AG20443 (cell line): ENCODE data around the gene DOCK4.

Experiments used
- DNase-seq: peaks from one replicate; pipeline ENCODE4 v3.0.0; 2012; ENCODE audit warnings: low spot score, mixed read lengths

Gene DOCK4

DNA sequence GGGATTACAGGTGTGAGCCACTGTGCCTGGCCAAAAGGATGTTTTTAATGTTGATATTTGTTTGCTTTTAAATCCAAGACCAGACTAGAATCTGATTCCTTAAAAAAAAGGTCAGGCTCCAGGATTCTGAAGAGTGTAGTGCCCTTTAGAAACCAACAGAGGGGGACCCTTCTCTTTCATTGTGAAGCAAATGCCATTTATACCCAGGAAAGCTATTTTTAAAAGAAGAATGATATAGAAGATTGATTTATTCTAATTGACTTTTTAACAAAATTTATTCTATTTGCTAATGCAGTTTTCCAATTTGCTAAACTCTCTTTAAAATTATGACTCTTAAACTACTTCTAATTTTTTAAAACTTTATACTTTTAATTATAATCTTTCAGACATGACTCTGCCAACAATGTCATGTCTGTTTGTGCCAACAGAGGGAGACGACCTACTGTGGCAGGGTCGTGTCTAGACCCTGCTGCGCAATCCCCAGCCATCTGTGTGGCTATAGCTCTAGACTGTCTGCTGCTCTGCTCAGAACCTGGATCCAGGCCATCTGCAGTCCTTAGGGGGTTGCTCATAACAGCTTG lies 442.9 kb downstream of the DOCK4 start:
- DNase-seq = peak; percentile 68

DNA sequence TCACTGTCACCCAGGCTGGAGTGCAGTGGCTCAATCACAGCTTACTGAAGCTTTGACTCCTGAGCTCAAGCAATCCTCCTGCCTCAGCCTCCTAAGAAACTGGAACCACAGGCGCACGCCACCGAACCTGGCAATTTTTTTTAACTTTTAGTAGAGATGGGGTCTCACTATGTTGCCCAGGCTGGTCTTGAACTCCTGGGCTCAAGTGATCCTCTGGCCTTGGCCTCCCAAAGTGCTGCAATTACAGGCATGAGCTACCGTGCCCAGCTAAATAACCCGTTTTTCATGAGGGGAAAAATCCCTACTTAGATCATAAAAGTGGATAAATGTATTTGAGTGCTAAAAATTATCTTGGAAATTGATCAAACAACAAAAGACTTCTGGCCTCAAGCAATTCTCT lies 443.4 kb downstream of the DOCK4 start:
- no peak for DNase-seq

GRCh38 chr7:111762211-111762610 lies 444.0 kb downstream of the DOCK4 start:
- no peak for DNase-seq

DNA sequence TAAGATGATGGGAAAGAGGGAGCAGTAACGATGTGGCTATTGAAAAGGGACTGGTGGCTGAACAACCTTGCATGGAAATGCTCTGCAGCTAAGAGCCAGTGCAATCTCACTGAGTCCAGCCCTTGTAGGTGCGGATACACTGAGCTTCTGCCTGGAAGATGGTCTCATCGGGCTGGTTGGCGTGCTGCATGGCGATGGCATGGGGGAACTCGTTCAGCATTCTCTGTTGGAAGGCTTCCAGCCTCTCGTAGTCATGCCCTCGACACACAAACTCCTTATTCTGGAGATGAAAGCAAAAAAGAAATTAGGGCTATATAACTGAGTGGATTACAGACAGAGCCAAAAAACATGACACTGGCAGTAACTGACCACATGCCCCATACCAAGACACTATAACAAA lies 446.2 kb downstream of the DOCK4 start:
- DNase-seq = no peak

- no peak for DNase-seq
These were observed 447.9 kb downstream of the DOCK4 start for GRCh38 chr7:111758332-111758731.

GRCh38 chr7:111756687-111757178 lies 449.5 kb downstream of the DOCK4 start:
- DNase-seq = peak; percentile 66

DNA sequence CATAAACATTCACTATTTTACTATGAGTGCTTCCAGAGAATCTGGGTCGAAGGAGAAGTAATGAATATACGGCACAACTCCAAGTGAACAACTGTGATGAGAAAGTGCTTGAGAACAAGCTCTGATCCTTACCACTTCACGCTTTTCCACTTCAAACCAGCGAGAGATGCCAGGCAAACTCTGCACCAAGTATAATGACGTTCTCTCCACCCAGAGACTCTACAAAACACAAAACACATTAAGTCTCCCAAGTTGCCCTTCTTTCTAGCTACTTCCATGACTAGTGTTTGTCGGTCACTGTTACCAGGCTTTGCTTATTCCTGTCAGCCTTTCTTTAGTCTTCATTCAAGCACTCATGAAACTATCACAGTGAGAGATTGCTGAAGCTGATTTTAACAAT lies 450.8 kb downstream of the DOCK4 start:
- no peak for DNase-seq

DNA sequence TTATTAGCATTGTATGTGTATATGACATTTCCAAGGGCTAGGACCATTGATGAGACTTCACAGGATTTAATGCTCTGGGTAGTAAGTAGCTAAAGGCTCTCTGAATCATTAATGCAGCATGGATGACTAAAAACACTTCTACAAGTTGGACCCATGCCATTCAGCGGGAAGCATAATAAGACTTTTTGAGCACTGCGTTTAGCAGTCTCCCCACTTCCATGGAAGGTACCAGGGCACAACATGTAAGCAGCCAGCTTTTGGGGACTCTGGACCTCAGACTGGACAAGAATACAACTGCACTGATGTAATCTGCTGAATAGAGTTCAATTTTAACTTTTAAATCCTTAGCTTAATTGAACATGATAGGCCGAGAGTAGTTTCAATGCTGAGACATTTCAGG lies 452.2 kb downstream of the DOCK4 start:
- DNase-seq = no peak

DNA sequence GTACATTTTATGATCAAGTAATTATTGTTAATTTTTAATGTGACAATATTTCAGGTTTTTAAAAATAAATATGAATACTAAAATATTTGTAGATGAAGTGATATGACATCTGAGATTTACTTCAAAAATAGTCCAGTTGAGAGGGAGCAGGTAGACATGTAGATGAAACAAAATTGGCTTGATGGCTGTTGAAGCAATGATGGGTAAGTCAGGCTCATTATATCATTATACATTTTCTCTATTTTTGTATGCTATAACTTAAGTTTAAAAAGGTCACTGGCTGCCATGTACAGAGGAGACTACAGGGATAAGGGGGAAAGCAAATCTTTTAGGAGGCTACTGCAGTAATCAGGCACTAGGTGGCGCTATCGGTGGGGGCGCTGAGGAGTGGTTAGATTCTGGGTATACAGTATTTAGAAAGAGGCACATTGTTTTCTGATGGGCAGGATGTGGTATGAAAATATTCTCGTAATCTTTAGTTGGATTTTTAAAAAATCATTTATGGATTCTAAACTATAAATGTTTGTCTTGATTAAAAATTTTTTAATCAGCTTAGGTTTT lies 454.1 kb downstream of the DOCK4 start:
- DNase-seq = peak; percentile 68

DNA sequence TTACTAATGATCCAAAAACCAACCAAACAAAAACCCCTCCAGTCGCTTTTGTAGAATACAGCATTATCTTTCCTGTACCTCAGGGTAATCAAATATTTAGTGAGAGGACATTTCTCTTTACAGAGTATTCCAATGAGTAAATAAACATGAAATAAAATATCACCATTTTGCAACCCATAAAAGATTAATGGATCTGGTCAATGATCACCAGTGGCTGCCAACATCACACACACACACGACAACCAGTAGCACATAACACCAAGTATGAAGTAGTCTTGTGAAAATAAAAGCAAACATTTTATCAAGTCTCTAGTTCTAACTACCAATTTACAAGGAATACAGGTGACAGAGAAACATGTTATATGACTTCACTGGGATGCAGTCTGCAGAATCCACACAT lies 455.3 kb downstream of the DOCK4 start:
- no peak for DNase-seq

- DNase-seq = no peak
These were observed 456.0 kb downstream of the DOCK4 start for GRCh38 chr7:111750228-111750627.

GRCh38 chr7:111749625-111750024 lies 456.6 kb downstream of the DOCK4 start:
- no peak for DNase-seq

DNA sequence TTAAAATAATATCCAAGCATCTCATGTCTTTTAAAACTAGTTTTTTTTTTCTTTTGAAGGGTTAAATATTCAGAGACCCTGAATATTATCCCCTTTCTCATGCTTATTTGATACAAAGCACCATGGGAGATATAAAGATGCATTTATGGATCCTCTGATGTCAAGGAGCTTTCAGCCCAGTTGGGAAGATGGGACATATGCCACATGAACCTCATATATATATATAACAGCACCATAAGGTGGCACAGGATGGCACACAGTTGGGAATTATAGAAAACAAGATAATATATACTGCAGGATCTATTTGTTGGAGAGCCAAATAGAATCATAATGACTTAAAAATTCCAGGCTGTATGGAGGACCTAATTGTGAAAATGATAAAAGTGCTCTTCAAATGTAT lies 458.5 kb downstream of the DOCK4 start:
- no peak for DNase-seq

GRCh38 chr7:111746950-111747349 lies 459.2 kb downstream of the DOCK4 start:
- no peak for DNase-seq

DNA sequence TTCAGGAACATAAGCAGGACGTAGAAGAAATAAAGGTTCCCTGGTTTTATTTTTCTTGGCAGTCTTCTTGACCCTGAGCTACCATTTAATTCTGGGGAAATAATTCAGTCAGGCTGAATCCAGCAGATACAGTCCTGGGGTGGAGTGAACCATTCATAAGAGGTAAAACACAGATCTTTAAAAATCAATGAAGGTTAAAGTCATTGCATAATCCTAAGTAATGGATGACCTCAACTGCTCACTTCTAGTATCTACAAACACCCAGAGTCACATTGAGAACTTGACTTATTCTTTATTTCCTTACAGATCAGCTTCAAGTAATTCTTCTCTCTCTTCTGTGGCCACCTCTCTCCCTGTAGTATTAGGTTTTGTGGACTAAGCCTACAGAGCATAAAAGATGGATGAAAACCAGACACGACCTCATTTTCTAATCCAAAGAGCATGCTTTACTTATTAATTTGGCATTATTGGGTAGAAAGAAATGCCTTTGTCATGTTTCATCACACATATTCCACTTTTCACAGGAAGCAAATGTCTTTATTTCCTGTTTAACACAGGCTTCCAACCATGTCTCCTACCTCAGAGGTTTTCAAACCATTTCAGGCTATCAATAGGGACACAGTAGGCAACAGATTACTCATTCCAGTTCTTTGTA lies 461.6 kb downstream of the DOCK4 start:
- DNase-seq = no peak

GRCh38 chr7:111743244-111743847 lies 462.9 kb downstream of the DOCK4 start:
- no peak for DNase-seq

GRCh38 chr7:111741811-111742240 lies 464.4 kb downstream of the DOCK4 start:
- peak; percentile 79 for DNase-seq

- DNase-seq = no peak
These were observed 465.3 kb downstream of the DOCK4 start for GRCh38 chr7:111740942-111741341.

DNA sequence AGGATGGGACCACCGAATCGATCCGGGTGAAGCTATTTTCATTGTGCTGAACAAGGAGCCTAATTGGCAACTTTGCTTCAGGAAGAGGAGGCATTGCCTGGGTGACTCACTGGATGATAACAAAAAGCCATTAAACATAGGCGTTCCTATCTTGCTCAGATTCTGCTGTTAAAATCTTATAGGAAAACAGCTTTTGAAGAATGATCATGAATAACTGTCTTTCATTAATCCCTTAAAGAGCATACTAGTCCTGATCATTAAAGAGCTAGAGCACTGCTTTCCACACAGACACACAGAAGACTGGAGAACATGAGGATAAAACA lies 469.7 kb downstream of the DOCK4 start:
- no peak for DNase-seq

DNA sequence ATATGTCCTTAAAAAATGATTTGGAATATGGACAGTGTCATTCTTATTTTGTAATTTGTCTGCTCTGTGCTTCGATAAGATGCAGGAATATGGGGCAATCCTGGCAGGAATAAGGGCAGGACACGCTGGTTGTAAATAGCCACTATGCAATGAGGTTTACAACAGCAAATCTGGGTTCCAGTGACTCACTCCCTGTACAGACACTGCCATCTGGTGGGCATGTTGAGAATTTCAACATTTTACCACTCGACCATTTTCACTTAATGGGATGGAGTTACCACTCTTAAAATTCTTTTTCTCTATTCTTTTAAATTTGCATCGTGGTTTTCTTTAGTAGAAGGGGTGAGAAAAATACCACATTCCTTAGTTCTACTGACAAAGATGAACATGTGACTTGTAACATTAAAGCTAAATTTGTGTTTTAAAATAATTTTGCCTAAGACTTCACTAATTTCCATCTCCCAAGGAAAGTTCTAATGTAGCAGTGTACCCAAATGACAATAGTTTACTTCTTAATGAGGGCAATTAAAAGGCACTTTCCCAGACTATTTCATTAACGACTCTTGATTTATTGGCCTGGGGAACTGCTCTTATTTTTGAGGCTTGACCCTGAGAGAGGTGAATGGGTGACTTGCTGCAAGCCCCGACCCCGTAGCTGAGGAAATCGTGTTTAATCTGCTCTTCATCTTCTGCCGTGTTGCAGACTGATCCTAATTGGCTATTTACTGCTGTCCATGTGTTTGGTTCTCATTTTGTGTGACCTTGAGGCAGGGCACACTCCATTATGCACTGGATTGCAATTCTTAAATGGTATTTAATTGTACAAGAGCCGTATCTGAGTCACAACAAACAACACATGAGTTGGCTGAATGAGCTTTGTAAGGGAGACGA lies 470.3 kb downstream of the DOCK4 start:
- DNase-seq = peak; percentile 81

- DNase-seq = no peak
These were observed 471.1 kb downstream of the DOCK4 start for GRCh38 chr7:111734954-111735660.

DNA sequence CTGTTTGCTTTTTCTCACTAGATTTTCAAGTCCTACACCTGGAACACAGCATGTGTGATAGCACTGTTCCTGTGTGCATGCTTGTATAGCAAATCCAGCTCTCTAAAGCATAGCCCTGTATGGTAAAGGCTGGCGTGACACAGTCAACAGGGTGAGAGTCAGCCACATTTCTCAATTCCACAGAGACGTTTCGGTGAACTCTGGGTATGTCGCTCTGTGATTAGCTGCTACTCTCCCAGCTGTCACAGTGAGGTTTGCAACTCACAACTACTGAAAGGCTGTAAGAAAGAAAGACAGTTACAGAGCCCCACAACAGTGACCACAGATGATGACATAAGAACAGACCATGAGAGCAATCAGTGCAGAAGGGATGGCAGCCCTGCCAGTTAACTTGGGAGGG lies 473.3 kb downstream of the DOCK4 start:
- DNase-seq = no peak
